ENCODE measurements around the gene VGLL3.

VGLL3 gene

DNA sequence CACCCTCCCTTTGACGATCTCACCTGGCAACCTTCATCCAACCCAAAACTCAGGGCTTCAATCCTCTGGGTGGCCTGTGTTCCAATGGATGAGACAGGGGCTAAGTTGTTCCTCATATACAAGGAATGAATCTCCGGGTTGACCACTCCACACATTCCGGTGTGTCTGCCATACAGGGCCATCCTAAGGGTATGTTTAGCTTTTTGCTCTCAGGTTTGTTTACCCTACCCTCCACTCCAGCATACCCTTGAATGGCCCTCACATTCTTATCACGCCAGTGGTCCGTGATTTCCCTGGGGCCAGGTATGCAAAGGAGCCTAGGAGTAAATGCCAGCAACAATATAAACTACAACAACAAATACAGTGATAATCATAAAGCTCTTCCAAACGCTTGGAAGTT is 45.7 kb upstream of the VGLL3 start:
- no peak for ATAC-seq
- TF ChIP-seq, protein P1, sequence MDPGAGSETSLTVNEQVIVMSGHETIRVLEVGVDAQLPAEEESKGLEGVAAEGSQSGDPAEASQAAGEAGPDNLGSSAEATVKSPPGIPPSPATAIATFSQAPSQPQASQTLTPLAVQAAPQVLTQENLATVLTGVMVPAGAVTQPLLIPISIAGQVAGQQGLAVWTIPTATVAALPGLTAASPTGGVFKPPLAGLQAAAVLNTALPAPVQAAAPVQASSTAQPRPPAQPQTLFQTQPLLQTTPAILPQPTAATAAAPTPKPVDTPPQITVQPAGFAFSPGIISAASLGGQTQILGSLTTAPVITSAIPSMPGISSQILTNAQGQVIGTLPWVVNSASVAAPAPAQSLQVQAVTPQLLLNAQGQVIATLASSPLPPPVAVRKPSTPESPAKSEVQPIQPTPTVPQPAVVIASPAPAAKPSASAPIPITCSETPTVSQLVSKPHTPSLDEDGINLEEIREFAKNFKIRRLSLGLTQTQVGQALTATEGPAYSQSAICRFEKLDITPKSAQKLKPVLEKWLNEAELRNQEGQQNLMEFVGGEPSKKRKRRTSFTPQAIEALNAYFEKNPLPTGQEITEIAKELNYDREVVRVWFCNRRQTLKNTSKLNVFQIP (CRISPR knock-in tag; IDR thresholded peaks at IDR 0.05; ENCODE audit: borderline replicate concordance, low read depth), result no peak
- TF ChIP-seq, protein P2, sequence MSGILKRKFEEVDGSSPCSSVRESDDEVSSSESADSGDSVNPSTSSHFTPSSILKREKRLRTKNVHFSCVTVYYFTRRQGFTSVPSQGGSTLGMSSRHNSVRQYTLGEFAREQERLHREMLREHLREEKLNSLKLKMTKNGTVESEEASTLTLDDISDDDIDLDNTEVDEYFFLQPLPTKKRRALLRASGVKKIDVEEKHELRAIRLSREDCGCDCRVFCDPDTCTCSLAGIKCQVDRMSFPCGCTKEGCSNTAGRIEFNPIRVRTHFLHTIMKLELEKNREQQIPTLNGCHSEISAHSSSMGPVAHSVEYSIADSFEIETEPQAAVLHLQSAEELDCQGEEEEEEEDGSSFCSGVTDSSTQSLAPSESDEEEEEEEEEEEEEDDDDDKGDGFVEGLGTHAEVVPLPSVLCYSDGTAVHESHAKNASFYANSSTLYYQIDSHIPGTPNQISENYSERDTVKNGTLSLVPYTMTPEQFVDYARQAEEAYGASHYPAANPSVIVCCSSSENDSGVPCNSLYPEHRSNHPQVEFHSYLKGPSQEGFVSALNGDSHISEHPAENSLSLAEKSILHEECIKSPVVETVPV (CRISPR knock-in tag; IDR thresholded peaks at IDR 0.05), result no peak
- TF ChIP-seq ARNTL (CRISPR knock-in tag; IDR thresholded peaks at IDR 0.05; ENCODE audit: borderline replicate concordance, low read depth) (no peak), ZFP3 (CRISPR knock-in tag; IDR thresholded peaks at IDR 0.05) (no peak), ZC3H10 (CRISPR knock-in tag; IDR thresholded peaks at IDR 0.05) (no peak), TOX (CRISPR knock-in tag; IDR thresholded peaks at IDR 0.05; ENCODE audit: borderline replicate concordance) (no peak), PPARA (CRISPR knock-in tag; IDR thresholded peaks at IDR 0.05; ENCODE audit: borderline replicate concordance) (no peak), CSDC2 (CRISPR knock-in tag; IDR thresholded peaks at IDR 0.05) (no peak), OSR1 (CRISPR knock-in tag; IDR thresholded peaks at IDR 0.05) (no peak), GLIS3 (CRISPR knock-in tag; IDR thresholded peaks at IDR 0.05) (no peak), ISL1 (CRISPR knock-in tag; IDR thresholded peaks at IDR 0.05) (no peak), RARB (CRISPR knock-in tag; IDR thresholded peaks at IDR 0.05) (no peak), ZNF565 (CRISPR knock-in tag; conservative IDR thresholded peaks at IDR 0.05; ENCODE audit: low read depth) (no peak), ZNF8 (CRISPR knock-in tag; IDR thresholded peaks at IDR 0.05) (no peak), TCF4 (CRISPR knock-in tag; IDR thresholded peaks at IDR 0.05; ENCODE audit: borderline replicate concordance) (no peak), ZFP30 (CRISPR knock-in tag; IDR thresholded peaks at IDR 0.05) (no peak), BACH2 (CRISPR knock-in tag; IDR thresholded peaks at IDR 0.05; ENCODE audit: borderline replicate concordance) (no peak), ZNF70 (CRISPR knock-in tag; IDR thresholded peaks at IDR 0.05) (no peak)
- TF ChIP-seq, protein P3, sequence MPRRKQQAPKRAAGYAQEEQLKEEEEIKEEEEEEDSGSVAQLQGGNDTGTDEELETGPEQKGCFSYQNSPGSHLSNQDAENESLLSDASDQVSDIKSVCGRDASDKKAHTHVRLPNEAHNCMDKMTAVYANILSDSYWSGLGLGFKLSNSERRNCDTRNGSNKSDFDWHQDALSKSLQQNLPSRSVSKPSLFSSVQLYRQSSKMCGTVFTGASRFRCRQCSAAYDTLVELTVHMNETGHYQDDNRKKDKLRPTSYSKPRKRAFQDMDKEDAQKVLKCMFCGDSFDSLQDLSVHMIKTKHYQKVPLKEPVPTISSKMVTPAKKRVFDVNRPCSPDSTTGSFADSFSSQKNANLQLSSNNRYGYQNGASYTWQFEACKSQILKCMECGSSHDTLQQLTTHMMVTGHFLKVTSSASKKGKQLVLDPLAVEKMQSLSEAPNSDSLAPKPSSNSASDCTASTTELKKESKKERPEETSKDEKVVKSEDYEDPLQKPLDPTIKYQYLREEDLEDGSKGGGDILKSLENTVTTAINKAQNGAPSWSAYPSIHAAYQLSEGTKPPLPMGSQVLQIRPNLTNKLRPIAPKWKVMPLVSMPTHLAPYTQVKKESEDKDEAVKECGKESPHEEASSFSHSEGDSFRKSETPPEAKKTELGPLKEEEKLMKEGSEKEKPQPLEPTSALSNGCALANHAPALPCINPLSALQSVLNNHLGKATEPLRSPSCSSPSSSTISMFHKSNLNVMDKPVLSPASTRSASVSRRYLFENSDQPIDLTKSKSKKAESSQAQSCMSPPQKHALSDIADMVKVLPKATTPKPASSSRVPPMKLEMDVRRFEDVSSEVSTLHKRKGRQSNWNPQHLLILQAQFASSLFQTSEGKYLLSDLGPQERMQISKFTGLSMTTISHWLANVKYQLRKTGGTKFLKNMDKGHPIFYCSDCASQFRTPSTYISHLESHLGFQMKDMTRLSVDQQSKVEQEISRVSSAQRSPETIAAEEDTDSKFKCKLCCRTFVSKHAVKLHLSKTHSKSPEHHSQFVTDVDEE (CRISPR knock-in tag; IDR thresholded peaks at IDR 0.05), result no peak
- TF ChIP-seq, protein P4, sequence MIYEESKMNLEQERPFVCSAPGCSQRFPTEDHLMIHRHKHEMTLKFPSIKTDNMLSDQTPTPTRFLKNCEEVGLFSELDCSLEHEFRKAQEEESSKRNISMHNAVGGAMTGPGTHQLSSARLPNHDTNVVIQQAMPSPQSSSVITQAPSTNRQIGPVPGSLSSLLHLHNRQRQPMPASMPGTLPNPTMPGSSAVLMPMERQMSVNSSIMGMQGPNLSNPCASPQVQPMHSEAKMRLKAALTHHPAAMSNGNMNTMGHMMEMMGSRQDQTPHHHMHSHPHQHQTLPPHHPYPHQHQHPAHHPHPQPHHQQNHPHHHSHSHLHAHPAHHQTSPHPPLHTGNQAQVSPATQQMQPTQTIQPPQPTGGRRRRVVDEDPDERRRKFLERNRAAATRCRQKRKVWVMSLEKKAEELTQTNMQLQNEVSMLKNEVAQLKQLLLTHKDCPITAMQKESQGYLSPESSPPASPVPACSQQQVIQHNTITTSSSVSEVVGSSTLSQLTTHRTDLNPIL (CRISPR knock-in tag; IDR thresholded peaks at IDR 0.05; ENCODE audit: low read depth), result no peak

DNA sequence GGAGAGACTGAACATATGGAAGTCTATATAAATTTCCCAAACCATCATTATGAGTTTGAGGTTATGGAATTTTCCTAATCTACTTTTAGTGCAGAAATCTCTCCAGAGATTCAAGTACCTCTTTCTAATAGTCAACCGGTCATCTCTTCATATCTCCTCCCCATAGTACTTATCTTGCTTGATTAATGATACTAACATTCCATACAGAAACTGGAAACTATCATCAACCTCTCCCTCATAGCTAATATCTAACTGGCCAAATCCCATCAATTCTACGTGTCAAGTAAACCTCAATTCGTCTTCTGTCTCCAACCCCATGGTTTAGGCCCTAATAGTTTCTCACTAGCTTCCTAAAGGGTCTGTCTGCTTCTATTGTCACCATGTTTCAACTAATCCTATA is 44.4 kb upstream of the VGLL3 start:
- TF ChIP-seq ZNF8 (CRISPR knock-in tag; IDR thresholded peaks at IDR 0.05) (no peak), TOX (CRISPR knock-in tag; IDR thresholded peaks at IDR 0.05; ENCODE audit: borderline replicate concordance) (no peak), CSDC2 (CRISPR knock-in tag; IDR thresholded peaks at IDR 0.05) (no peak), OSR1 (CRISPR knock-in tag; IDR thresholded peaks at IDR 0.05) (no peak), RARB (CRISPR knock-in tag; IDR thresholded peaks at IDR 0.05) (no peak), ZFP30 (CRISPR knock-in tag; IDR thresholded peaks at IDR 0.05) (no peak), ARNTL (CRISPR knock-in tag; IDR thresholded peaks at IDR 0.05; ENCODE audit: borderline replicate concordance, low read depth) (no peak), PPARA (CRISPR knock-in tag; IDR thresholded peaks at IDR 0.05; ENCODE audit: borderline replicate concordance) (no peak), ZC3H10 (CRISPR knock-in tag; IDR thresholded peaks at IDR 0.05) (no peak)
- TF ChIP-seq, protein P5, sequence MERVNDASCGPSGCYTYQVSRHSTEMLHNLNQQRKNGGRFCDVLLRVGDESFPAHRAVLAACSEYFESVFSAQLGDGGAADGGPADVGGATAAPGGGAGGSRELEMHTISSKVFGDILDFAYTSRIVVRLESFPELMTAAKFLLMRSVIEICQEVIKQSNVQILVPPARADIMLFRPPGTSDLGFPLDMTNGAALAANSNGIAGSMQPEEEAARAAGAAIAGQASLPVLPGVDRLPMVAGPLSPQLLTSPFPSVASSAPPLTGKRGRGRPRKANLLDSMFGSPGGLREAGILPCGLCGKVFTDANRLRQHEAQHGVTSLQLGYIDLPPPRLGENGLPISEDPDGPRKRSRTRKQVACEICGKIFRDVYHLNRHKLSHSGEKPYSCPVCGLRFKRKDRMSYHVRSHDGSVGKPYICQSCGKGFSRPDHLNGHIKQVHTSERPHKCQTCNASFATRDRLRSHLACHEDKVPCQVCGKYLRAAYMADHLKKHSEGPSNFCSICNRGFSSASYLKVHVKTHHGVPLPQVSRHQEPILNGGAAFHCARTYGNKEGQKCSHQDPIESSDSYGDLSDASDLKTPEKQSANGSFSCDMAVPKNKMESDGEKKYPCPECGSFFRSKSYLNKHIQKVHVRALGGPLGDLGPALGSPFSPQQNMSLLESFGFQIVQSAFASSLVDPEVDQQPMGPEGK (CRISPR knock-in tag; IDR thresholded peaks at IDR 0.05; ENCODE audit: borderline replicate concordance), result no peak
- TF ChIP-seq, protein P3 (CRISPR knock-in tag; IDR thresholded peaks at IDR 0.05), result no peak
- TF ChIP-seq, protein P4 (CRISPR knock-in tag; IDR thresholded peaks at IDR 0.05; ENCODE audit: low read depth), result no peak
- TF ChIP-seq, protein P2 (CRISPR knock-in tag; IDR thresholded peaks at IDR 0.05), result no peak
- no peak for ATAC-seq
